GM21825 (cell line): Measurements from ENCODE around the gene SNCB.
A peak's percentile ranks its signal among the peaks of the same experiment; 100 is the strongest.
"Not testable (repeated sequence)": the region's sequence is repeated elsewhere in the genome, so short reads cannot be mapped to it uniquely, and the experiment has no call there.

Experiments used
- ATAC-seq: cut with Tn5 transposase; IDR thresholded peaks from one replicate; pipeline ENCODE4 v1.9.1; 2021; ENCODE audit warnings: mild to moderate bottlenecking, moderate library complexity; ENCODE audit not compliant: unreplicated experiment

Gene SNCB

DNA sequence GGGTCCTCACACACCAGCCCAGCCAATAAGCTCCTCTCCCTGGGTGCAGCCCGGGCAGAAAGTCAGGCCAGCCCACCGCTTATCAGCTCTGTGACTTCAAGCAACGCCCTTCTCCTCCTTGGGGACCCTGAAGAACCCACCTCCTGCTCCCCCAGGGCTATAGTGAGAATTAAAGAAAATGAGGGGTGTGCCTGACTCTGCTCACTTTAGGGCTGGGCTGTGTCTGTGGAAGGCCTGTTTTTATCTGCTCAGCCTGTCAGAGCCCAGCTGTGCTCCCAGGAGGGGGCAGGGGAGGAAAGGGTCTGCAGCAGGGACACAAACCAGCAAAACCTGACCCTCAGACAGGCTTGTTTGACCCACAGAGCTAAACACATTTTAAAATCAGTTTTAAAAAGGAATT is 24.3 kb downstream of the SNCB start:
- ATAC-seq = no peak

GRCh38 chr5:176603091-176603490 is 27.2 kb downstream of the SNCB start:
- ATAC-seq = no peak

DNA sequence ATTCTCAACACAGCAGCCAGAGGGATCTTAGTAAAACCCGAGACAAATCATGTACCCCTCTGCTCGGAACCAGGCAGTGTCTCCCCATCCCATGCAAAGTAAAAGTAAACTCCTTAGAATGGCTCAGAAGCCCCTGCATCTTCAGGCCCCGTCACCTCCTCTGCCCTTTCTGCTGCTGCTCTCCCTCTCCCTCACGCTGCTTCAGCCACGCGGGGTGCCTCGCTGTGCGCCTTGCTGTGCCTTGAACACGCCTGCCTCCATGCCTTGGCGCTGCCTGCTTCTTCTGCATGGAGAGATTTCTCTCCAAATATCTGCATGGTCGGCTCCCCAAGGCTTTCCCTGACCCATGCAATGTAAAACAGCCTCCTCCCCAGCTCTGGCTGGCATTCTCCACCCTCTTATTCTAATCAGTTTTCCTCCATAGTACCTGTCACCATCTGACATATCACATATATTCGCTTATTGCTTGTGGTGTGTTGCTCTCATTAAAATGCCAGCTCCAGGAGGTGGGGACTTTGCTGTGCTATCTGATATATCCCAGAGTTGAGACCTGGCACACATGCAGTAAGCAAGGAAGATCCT is 28.3 kb downstream of the SNCB start:
- no peak for ATAC-seq

DNA sequence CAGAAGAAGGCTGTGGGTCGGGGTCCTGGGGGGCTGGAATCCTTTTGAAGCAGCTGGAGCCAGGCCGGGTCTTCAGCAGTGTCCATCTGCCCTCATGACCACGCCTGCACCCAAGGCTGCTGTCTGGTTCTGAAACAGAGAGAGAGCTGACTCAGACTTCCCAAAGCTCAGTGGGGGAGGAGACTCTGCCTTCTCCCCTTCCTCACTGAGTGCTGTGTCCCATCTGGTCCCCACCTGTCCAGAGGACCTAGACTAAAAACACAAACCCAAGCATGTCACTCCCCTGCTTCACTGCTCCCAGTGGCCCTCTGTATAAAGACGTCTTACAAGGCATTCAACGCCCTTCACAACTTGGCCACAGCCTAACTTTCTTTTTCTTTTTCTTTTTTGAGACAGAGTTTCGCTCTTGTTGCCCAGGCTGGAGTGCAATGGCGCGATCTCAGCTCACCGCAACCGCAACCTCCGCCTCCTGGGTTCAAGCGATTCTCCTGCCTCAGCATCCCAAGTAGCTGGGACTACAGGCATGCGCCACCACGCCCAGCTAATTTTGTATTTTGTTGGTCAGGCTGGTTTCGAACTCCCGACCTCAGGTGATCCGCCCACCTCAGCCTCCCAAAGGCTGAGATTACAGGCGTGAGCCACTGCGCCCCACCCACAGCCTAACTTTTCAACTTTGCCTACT is 30.4 kb downstream of the SNCB start:
- not testable (repeated sequence) for ATAC-seq

- no peak for ATAC-seq
These were observed 32.6 kb downstream of the SNCB start for GRCh38 chr5:176597417-176598389.

DNA sequence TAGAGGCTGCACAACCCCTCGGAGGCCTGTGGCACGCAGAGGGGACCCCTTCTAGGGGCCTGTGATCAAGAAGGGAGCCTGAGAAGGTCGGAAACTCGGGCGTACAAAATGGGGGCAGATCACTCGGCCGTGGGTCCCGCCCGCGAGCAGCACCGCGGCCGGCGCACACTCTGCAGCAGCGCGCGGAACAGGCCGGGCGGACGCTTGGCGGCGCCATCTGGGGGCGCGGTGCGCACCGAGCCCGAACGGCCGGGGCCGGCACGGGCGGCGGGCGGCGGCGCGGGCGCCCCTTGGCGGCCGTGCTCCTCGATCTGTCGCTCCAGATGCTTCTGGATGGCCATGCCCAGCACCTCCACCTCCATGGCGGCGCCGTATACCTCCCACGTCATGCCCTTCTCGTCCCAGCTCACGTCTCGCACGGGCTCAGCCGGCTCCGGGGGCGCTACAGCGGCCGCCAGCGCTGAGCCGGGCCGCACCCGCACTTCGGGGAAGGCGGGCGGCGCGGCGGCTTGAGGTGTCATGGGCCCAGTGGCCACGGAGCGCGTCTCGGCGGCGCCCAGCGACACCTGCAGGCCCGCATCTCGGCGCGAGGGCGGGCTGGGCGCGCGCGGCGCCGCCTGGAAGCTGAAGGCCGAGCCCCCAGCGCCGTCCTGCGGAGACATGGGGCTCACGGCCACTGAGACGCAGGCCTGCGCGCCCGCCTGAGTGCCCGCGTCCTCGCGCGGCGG is 33.5 kb downstream of the SNCB start:
- ATAC-seq = peak; percentile 73

DNA sequence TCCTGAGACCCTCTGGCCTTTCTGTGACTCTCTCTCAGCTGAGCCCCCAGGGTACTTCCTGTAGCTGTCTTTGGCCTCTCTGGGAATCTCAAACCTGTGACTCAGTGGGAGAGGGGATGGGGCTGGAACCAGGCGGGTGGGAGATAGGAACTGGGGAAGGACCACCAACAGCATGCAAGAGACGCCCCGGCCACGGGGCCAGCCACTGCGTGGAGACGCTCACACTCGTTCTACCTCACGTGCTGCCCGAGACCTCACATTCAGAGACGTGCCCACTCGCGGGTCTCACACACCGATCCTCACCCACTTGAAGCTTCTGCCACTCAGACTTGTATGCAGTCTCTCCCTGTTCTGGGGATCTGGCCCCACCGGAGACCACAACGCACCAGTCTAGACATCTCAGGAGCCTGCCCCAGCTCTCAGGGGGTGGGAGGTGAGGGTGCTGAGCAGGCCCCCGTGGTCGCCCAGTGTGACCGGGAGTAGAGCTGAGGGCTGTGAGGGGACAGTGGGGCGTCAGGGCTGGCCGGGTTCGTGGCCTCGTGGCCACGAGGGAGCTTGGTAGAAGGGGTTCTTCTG is 34.2 kb downstream of the SNCB start:
- no peak for ATAC-seq

- ATAC-seq = no peak
These were observed 34.9 kb downstream of the SNCB start for GRCh38 chr5:176595386-176595943.

DNA sequence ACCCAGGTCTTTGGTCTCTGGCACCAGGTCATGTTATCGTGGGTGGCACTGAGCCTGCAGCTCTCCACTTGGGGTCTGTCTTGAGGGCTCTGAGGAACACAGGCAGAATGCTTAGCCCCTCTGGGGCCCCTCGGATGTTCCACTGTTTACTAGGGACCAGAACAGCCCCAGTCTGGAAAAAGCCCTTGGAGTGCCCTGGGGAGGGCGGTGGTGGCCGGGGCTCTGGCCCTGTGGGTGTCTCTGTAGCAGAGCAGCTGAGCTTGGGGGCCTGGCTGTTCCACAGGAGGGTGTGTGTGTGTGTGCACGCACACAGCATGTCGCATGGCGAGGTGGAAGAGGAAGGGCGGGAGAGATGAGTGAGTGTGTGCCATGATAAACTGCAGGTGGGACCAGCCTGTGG is 35.8 kb downstream of the SNCB start:
- no peak for ATAC-seq

- ATAC-seq = no peak
These were observed 37.0 kb downstream of the SNCB start for GRCh38 chr5:176593273-176593869.

DNA sequence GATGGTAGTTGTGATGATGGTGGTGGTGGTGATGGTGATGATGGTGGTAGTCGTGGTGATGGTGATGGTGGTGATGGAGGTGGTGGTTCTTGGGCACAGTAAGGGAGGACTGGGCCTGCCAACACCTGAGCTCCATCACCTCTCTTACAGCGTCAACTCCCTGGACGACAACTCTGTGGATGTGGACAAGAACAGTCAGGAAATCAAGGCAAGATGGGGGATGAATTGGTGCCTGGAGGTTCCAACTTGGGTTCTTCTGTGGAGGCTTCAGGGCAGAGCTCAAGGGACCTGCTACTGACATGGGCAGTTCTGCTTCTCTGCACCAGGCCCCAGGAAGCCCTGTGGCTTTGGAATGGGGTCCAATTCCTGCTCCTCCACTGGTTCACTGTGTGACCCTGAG is 37.8 kb downstream of the SNCB start:
- no peak for ATAC-seq

DNA sequence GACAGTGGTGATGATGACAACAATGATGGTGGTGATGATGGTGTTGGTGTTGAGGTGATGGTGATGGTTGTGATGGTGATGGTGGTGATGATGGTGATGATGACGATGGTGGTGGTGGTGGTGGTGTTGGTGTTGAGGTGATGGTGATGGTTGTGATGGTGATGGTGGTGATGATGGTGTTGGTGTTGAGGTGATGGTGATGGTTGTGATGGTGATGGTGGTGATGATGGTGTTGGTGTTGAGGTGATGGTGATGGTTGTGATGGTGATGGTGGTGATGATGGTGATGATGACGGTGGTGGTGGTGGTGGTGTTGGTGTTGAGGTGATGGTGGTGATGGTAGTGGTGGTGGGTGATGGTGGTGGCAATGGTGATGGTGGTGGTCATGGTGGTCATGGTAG is 38.7 kb downstream of the SNCB start:
- not testable (repeated sequence) for ATAC-seq

- ATAC-seq = no peak
These were observed 40.2 kb downstream of the SNCB start for GRCh38 chr5:176590035-176590717.

DNA sequence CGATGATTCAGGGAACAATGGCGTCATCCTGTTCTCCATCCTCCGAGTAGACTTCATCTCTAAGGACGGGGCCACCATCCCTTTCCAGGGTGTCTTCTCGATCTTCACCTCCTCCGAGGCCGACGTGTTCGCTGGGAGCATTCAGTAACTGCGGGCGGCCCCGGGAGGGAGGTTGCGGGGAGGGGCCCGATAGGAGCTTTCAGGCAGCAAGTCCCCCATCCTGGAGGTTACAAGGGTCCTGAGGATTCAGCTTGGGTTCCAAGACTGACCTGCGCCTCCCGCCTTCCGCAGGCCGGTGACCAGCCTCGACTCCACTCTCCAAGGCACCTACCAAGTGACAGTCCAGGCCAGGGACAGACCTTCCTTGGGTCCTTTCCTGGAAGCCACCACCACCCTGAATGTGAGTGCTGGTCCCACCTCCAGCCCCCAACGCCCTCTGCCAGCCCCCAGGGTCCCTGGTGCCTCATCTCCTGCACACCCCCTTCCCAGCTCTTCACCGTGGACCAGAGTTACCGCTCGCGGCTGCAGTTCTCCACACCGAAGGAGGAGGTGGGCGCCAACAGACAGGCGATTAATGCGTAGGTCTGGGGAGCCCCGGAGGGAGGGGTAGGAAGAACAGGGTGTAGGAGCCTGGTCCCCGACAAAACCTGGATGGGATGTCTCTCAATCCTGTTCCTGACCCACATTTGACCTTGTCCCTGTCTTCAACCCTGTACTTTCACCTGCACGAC is 41.1 kb downstream of the SNCB start:
- no peak for ATAC-seq

- ATAC-seq = no peak
These were observed 42.0 kb downstream of the SNCB start for GRCh38 chr5:176588297-176588696.

- ATAC-seq = no peak
These were observed 42.9 kb downstream of the SNCB start for GRCh38 chr5:176587398-176587797.

DNA sequence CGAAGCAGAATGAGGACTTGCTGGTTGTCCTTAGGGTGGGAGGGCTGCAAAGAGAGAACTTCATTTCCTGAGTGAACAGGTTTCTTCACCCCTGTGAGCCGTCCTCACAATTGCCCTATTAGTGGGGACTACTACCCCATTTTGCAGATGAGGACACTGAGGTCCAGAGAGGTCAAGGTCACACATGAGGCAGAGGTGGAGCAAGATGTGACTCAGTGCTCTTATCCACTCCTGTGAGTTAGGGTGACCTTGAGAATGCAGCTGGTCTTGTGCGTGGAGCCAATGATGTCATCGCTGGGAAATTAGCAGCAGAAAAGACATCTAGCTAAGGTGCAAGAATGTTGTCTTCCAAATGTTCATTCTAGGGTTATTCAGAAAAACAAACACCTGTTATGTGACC is 47.3 kb downstream of the SNCB start:
- ATAC-seq = no peak

DNA sequence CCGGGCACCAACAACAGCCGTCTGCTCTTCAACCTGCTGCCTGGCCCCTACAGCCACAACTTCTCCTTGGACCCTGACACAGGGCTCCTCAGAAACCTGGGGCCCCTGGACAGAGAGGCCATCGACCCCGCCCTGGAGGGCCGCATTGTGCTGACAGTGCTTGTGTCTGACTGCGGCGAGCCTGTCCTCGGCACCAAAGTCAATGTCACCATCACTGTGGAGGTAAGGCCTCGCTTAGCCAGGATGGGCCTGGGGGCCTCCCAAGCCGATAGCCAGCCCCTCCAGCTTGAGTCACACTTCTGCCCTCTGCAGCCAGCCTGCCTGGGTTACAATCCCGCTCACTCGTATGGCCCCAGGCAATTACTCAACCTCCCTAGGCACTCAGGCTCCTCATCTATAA is 49.0 kb downstream of the SNCB start:
- no peak for ATAC-seq

GRCh38 chr5:176579323-176579722 is 51.0 kb downstream of the SNCB start:
- no peak for ATAC-seq
